Upper lobe of left lung (tissue), 6 donors: ENCODE results near the gene CUL9. TPM values are rescaled to one million over a fixed set of nuclear protein-coding genes. Genes with fewer than 3 reads are reported as not detected.
A peak's percentile ranks its signal among the peaks of the same experiment; 100 is the strongest.

Source experiments
- ATAC-seq, 2 donors: fragments of 200-7000 bp; cut with Tn5 transposase; one replicate each; pipeline ENCODE4 v1.9.1; 2022; ENCODE audit warnings: mild to moderate bottlenecking in 2 of 2, moderate library complexity in 2 of 2; ENCODE audit not compliant: low FRiP score in 2 of 2
- DNase-seq, 2 donors: peaks; one replicate each; pipeline ENCODE4 v3.0.0-alpha.2; 2019 to 2020
- H3K27ac ChIP-seq, 4 donors: fragments of 200-600 bp; sonication (generic); one replicate each; pipeline ENCODE4 v1.5.1; 2016 to 2019
- H3K27me3 ChIP-seq, 4 donors: fragments of 200-600 bp; sonication (generic); one replicate each; pipeline ENCODE4 v1.5.1; 2017 to 2019
- H3K36me3 ChIP-seq, 4 donors: fragments of 200-600 bp; sonication (generic); one replicate each; pipeline ENCODE4 v1.5.1; 2016 to 2019
- H3K4me1 ChIP-seq, 4 donors: fragments of 200-600 bp; sonication (generic); one replicate each; pipeline ENCODE4 v1.5.1; 2018 to 2019
- H3K4me3 ChIP-seq, 4 donors: fragments of 200-600 bp; sonication (generic); one replicate each; pipeline ENCODE4 v1.5.1; 2017 to 2019; ENCODE audit warnings: mild to moderate bottlenecking in 2 of 4, moderate library complexity in 1 of 4
- H3K9me3 ChIP-seq, 4 donors: fragments of 200-600 bp; sonication (generic); one replicate each; pipeline ENCODE4 v1.5.1; 2018 to 2019
- EP300 ChIP-seq, 4 donors: sonication (generic); formaldehyde crosslinking; IDR thresholded peaks; one replicate each; pipeline ENCODE4 v1.5.1; 2017; ENCODE audit warnings: antibody characterized with exemption in 4 of 4, control low read depth in 2 of 4
- POLR2A ChIP-seq, 4 donors: fragments of 450-650 bp; IDR thresholded peaks; one replicate each; pipeline ENCODE4 v1.5.1; 2016 to 2017; ENCODE audit warnings: antibody characterized with exemption in 4 of 4, mild to moderate bottlenecking in 2 of 4
- POLR2AphosphoS5 ChIP-seq, 2 donors: sonication (generic); formaldehyde crosslinking; IDR thresholded peaks; one replicate each; pipeline ENCODE4 v1.5.1; 2017; ENCODE audit warnings: antibody characterized with exemption in 2 of 2
- WGBS, 2 donors: methylation state at CpG; one replicate each; pipeline ENCODE4 v1.1.5; 2017 to 2018; 5-methylcytosine and 5-hydroxymethylcytosine counted together
- total RNA-seq, 6 donors: library from RNA; depleted of rRNA in 4 of 6; stranded (reverse); fragments of >200 nt in 4 of 6; gene quantifications; one replicate each; pipeline versions ENCODE4 v1.1.0 to v1.2.1, GENCODE V29; 2016 to 2021
- TF ChIP-seq, protein P1 (sequence below), 6 experiments: fragments of 450-650 bp in 4 of 6; fragments of 200-600 bp in 2 of 6; sonication (generic) in 2 of 6; IDR thresholded peaks; one replicate each; pipeline ENCODE4 v1.5.1; 2016 to 2019; ENCODE audit warnings: antibody characterized with exemption in 6 of 6
- donor health status: DM: no; HTN: no; CAD: no; lungs with moderate emphysema.
- donor health status: DM: no; HTN: yes; CAD: no; lungs with severe emphysema.

The CUL9 gene
- total RNA-seq, 6 donors from 2014 or later, result 26.9 to 105 (median 47.5) TPM

DNA sequence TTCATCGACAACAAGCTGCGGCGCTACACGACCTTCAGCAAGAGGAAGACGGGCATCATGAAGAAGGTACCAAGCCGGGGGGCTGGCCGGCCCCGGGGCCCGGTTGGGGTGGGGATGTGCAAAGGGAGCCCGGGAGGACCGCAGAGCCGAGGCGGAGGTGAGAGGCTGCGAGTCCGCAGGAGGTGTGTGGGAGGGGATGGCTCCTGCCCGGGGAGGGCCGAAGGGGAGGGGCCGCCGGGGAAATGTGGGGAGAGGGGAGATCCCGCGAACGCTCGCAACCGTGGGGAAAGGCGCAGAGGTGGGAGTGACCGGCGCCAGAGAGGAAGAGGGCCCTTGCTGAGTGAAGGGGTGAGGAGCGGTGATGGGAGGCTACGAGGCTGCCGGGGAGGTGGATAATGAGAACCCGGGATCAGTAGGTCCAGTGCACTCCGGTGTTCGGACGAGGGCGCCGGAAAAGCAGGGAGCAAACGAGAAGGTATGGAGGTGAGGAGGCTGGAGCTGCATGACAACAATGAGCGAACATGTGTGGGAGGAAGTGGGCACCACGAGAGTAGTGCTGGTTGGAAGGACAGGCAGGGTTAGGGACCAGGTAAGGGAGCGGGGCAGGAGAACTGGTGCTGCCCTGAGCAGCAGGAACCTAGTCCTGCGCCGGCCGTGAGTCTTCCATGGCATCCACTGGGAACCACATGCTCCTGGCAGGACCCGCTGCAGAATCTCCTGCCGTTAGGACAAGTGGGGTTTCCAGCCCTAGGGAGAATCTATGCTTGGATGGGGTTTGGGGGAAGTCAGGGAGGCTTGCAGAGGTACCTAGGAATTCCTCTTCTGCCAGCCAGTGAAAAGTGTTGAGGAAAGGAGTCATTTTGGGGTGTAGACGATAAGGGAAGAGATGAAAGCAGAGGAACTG, 9.6 kb upstream of the CUL9 start:
- Histone ChIP-seq H3K27ac (peak overlapping the region; percentile 95 to 100 (median 96)), H3K4me3 (peak overlapping the region; percentile 79 to 97 (median 88)), H3K9me3 (no peaks in the 10 kb centered on the region), H3K27me3 (no peaks in the 10 kb centered on the region), H3K4me1 (peaks cover 33 to 48% (median 37%) of the 10 kb centered on the region in 4 donors), H3K36me3 (peaks cover 7 to 23% (median 13%) of the 10 kb centered on the region in 4 donors)
- WGBS, 2 donors, result 2 to 3% methylated on average over 43 to 45 of the region's 46 CpGs
- no peak for ATAC-seq
- TF ChIP-seq, protein P1, sequence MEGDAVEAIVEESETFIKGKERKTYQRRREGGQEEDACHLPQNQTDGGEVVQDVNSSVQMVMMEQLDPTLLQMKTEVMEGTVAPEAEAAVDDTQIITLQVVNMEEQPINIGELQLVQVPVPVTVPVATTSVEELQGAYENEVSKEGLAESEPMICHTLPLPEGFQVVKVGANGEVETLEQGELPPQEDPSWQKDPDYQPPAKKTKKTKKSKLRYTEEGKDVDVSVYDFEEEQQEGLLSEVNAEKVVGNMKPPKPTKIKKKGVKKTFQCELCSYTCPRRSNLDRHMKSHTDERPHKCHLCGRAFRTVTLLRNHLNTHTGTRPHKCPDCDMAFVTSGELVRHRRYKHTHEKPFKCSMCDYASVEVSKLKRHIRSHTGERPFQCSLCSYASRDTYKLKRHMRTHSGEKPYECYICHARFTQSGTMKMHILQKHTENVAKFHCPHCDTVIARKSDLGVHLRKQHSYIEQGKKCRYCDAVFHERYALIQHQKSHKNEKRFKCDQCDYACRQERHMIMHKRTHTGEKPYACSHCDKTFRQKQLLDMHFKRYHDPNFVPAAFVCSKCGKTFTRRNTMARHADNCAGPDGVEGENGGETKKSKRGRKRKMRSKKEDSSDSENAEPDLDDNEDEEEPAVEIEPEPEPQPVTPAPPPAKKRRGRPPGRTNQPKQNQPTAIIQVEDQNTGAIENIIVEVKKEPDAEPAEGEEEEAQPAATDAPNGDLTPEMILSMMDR (IDR thresholded peaks at IDR 0.05), result no peak
- no peak for TF ChIP-seq POLR2A (IDR thresholded peaks at IDR 0.05)
- no peak for TF ChIP-seq POLR2AphosphoS5 (IDR thresholded peaks at IDR 0.05)
- no peak for TF ChIP-seq EP300 (IDR thresholded peaks at IDR 0.05)
- peak; percentile 55 to 91 for DNase-seq

DNA sequence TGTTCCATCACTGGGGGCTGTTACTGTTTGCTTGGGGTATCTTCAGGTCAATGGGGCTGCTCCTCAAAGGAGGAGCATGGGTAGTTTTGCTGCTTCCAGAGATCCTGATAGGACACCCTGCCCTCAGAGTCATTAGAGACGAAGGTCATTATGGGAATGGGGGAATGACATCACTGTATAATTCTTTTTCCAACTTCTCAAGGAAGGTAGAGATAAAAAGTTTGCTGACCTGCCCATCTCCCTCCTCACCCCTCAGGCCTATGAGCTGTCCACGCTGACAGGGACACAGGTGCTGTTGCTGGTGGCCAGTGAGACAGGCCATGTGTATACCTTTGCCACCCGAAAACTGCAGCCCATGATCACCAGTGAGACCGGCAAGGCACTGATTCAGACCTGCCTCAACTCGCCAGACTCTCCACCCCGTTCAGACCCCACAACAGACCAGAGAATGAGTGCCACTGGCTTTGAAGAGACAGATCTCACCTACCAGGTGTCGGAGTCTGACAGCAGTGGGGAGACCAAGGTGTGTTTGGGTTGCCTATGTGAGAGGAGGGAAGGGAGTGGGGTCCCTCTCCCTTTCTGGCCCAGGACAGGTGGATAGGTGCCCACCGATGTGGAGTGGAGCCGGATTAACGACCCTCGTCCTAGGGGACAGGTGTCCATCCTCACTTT, 8.3 kb upstream of the CUL9 start:
- TF ChIP-seq POLR2A (IDR thresholded peaks at IDR 0.05), result no peak
- no peak for TF ChIP-seq EP300 (IDR thresholded peaks at IDR 0.05)
- no peak for TF ChIP-seq POLR2AphosphoS5 (IDR thresholded peaks at IDR 0.05)
- TF ChIP-seq, protein P1 (IDR thresholded peaks at IDR 0.05), result no peak
- H3K27me3 ChIP-seq, result no peaks in the 10 kb centered on the region
- peak overlapping the region; percentile 95 to 100 (median 96) for H3K27ac ChIP-seq
- DNase-seq (no peak), ATAC-seq (no peak)
- H3K4me3 ChIP-seq, result peak overlapping the region in 3 of 4 donors; percentile 58 to 97 (median 79)
- peaks cover 33 to 48% (median 37%) of the 10 kb centered on the region in 4 donors for H3K4me1 ChIP-seq
- H3K36me3 ChIP-seq, result peaks cover 12 to 35% (median 23%) of the 10 kb centered on the region in 4 donors
- no peaks in the 10 kb centered on the region for H3K9me3 ChIP-seq
- 72 to 85% methylated on average over 7 to 8 of the region's 11 CpGs for WGBS, 2 donors

- Histone ChIP-seq H3K27ac (peak overlapping the region; percentile 95 to 100 (median 96)), H3K27me3 (no peaks in the 10 kb centered on the region), H3K4me1 (peaks cover 33 to 48% (median 37%) of the 10 kb centered on the region in 4 donors), H3K4me3 (peak overlapping the region in 3 of 4 donors; percentile 45 to 79 (median 58)), H3K9me3 (no peaks in the 10 kb centered on the region), H3K36me3 (peaks cover 19 to 43% (median 31%) of the 10 kb centered on the region in 4 donors)
- ATAC-seq (peak; percentile 87 to 94), DNase-seq (peak; percentile 94 to 100)
- WGBS, 2 donors, result 0 to 3% methylated on average over 12 to 32 of the region's 32 CpGs
- TF ChIP-seq POLR2A (IDR thresholded peaks at IDR 0.05) (peak in 3 of 4 donors; percentile 49 to 70 (median 68)), EP300 (IDR thresholded peaks at IDR 0.05) (no peak), POLR2AphosphoS5 (IDR thresholded peaks at IDR 0.05) (peak; percentile 72 to 78)
- TF ChIP-seq, protein P1 (IDR thresholded peaks at IDR 0.05), result peak in 5 of 6 experiments; percentile 18 to 72 (median 62)
These were observed 7.5 kb upstream of the CUL9 start for GRCh38 chr6:43174263-43175112.

GRCh38 chr6:43175676-43176422, 6.1 kb upstream of the CUL9 start:
- peaks cover 19 to 54% (median 36%) of the 10 kb centered on the region in 4 donors for H3K36me3 ChIP-seq
- no peak overlapping the region for H3K4me3 ChIP-seq
- H3K9me3 ChIP-seq, result no peaks in the 10 kb centered on the region
- no peaks in the 10 kb centered on the region for H3K27me3 ChIP-seq
- WGBS, 2 donors, result 83 to 95% methylated on average over 8 to 11 of the region's 11 CpGs
- TF ChIP-seq POLR2A (IDR thresholded peaks at IDR 0.05) (no peak), EP300 (IDR thresholded peaks at IDR 0.05) (no peak), POLR2AphosphoS5 (IDR thresholded peaks at IDR 0.05) (no peak)
- TF ChIP-seq, protein P1 (IDR thresholded peaks at IDR 0.05), result no peak
- peaks cover 28 to 42% (median 32%) of the 10 kb centered on the region in 4 donors for H3K4me1 ChIP-seq
- peak overlapping the region; percentile 95 to 100 (median 96) for H3K27ac ChIP-seq
- no peak for DNase-seq
- ATAC-seq, result no peak
